Large intestine (tissue), 3 donors: ENCODE results near the gene FHOD3. TPM values are rescaled to one million over a fixed set of nuclear protein-coding genes. Genes with fewer than 3 reads are reported as not detected.
A peak's percentile ranks its signal among the peaks of the same experiment; 100 is the strongest.

Experiments
- DNase-seq, 2 donors: peaks; one replicate each; pipeline versions ENCODE4 v3.0.0 to v3.0.0-alpha.2; 2013
- H3K27ac ChIP-seq: one replicate; pipeline ENCODE4 v1.5.1; 2013; ENCODE audit warnings: low read length
- H3K27me3 ChIP-seq: 2 replicates; pipeline ENCODE4 v1.6.1; 2013; ENCODE audit warnings: low read length; ENCODE audit not compliant: control insufficient read depth, insufficient read depth
- H3K36me3 ChIP-seq: 2 replicates; pipeline ENCODE4 v1.6.1; 2013; ENCODE audit warnings: low read length; ENCODE audit not compliant: control insufficient read depth, insufficient read depth
- H3K4me1 ChIP-seq: one replicate; pipeline ENCODE4 v1.6.1; 2013; ENCODE audit warnings: low read length; ENCODE audit not compliant: control insufficient read depth, insufficient read depth
- H3K4me3 ChIP-seq: one replicate; pipeline ENCODE4 v1.5.1; 2013; ENCODE audit warnings: low read length
- H3K9me3 ChIP-seq: one replicate; pipeline ENCODE4 v1.6.1; 2013; ENCODE audit warnings: mild to moderate bottlenecking, low read depth, low read length, moderate library complexity; ENCODE audit not compliant: control insufficient read depth
- WGBS: methylation state at CpG from one replicate; pipeline ENCODE4 v1.1.5; 2013; ENCODE audit warnings: low lambda C conversion rate; ENCODE audit not compliant: insufficient coverage; 5-methylcytosine and 5-hydroxymethylcytosine counted together
- polyA plus RNA-seq: library from polyadenylated mRNA; unstranded; fragments of 120-200 nt; gene quantifications from one replicate; pipeline ENCODE4 v1.2.1, GENCODE V29; 2013

The FHOD3 gene
- polyA plus RNA-seq, 1 donor: 10.5 TPM

GRCh38 chr18:36273347-36273746 is 24.2 kb upstream of the FHOD3 start:
- WGBS: 100% methylated on average over 1 of the region's 8 CpGs
- peaks cover 2% of the 10 kb centered on the region for H3K27me3 ChIP-seq

GRCh38 chr18:36274083-36274715 is 23.3 kb upstream of the FHOD3 start:
- Histone ChIP-seq H3K36me3 (no peaks in the 10 kb centered on the region), H3K4me3 (no peak overlapping the region), H3K27ac (no peak overlapping the region), H3K27me3 (peaks cover 7% of the 10 kb centered on the region), H3K9me3 (peaks cover 3% of the 10 kb centered on the region), H3K4me1 (no peaks in the 10 kb centered on the region)
- WGBS: no CpG with 5 or more reads among the region's 8 CpGs
- DNase-seq: no peak

More at GRCh38 chr18:36273347-36273746, 24.2 kb upstream of the FHOD3 start:
- H3K27ac ChIP-seq: no peak overlapping the region
- H3K36me3 ChIP-seq: no peaks in the 10 kb centered on the region
- H3K4me3 ChIP-seq: no peak overlapping the region
- peaks cover 3% of the 10 kb centered on the region for H3K9me3 ChIP-seq
- H3K4me1 ChIP-seq: no peaks in the 10 kb centered on the region
- DNase-seq: no peak

GRCh38 chr18:36275561-36275960 is 22.0 kb upstream of the FHOD3 start:
- DNase-seq: no peak
- WGBS: 100% methylated on average over 1 of the region's 1 CpG
- peaks cover 7% of the 10 kb centered on the region for H3K27me3 ChIP-seq

GRCh38 chr18:36279001-36279400 is 18.5 kb upstream of the FHOD3 start:
- H3K4me3 ChIP-seq: no peak overlapping the region
- WGBS: no CpG with 5 or more reads among the region's 3 CpGs
- H3K36me3 ChIP-seq: no peaks in the 10 kb centered on the region

More at GRCh38 chr18:36275561-36275960, 22.0 kb upstream of the FHOD3 start:
- Histone ChIP-seq H3K4me3 (no peak overlapping the region), H3K4me1 (no peaks in the 10 kb centered on the region), H3K9me3 (peaks cover 3% of the 10 kb centered on the region), H3K27ac (no peak overlapping the region), H3K36me3 (no peaks in the 10 kb centered on the region)

GRCh38 chr18:36281936-36282335 is 15.6 kb upstream of the FHOD3 start:
- Histone ChIP-seq H3K4me1 (no peaks in the 10 kb centered on the region), H3K36me3 (no peaks in the 10 kb centered on the region), H3K4me3 (no peak overlapping the region), H3K9me3 (no peaks in the 10 kb centered on the region), H3K27me3 (peaks cover 16% of the 10 kb centered on the region), H3K27ac (no peak overlapping the region)
- no peak for DNase-seq
- no CpG with 5 or more reads among the region's 3 CpGs for WGBS

More at GRCh38 chr18:36279001-36279400, 18.5 kb upstream of the FHOD3 start:
- Histone ChIP-seq H3K27ac (no peak overlapping the region), H3K4me1 (no peaks in the 10 kb centered on the region), H3K9me3 (no peaks in the 10 kb centered on the region), H3K27me3 (peaks cover 14% of the 10 kb centered on the region)
- DNase-seq: no peak

- Histone ChIP-seq H3K4me1 (no peaks in the 10 kb centered on the region), H3K9me3 (no peaks in the 10 kb centered on the region), H3K27ac (no peak overlapping the region), H3K27me3 (peaks cover 16% of the 10 kb centered on the region), H3K36me3 (no peaks in the 10 kb centered on the region), H3K4me3 (no peak overlapping the region)
- DNase-seq: no peak
- no CpG with 5 or more reads among the region's 6 CpGs for WGBS
Measured at GRCh38 chr18:36283448-36283847, 14.1 kb upstream of the FHOD3 start.

- H3K9me3 ChIP-seq: no peaks in the 10 kb centered on the region
- no peak overlapping the region for H3K27ac ChIP-seq
- H3K27me3 ChIP-seq: peaks cover 11% of the 10 kb centered on the region
- H3K4me1 ChIP-seq: no peaks in the 10 kb centered on the region
- no peaks in the 10 kb centered on the region for H3K36me3 ChIP-seq
- no CpG with 5 or more reads among the region's 4 CpGs for WGBS
- no peak overlapping the region for H3K4me3 ChIP-seq
- DNase-seq: no peak
Measured at GRCh38 chr18:36284268-36284667, 13.2 kb upstream of the FHOD3 start.

GRCh38 chr18:36284671-36285295 is 12.7 kb upstream of the FHOD3 start:
- WGBS: 40% methylated on average over 2 of the region's 6 CpGs
- H3K9me3 ChIP-seq: no peaks in the 10 kb centered on the region
- DNase-seq: peak in 1 of 2 donors; percentile 36
- H3K36me3 ChIP-seq: no peaks in the 10 kb centered on the region
- peaks cover 11% of the 10 kb centered on the region for H3K27me3 ChIP-seq
- no peaks in the 10 kb centered on the region for H3K4me1 ChIP-seq
- H3K4me3 ChIP-seq: no peak overlapping the region
- no peak overlapping the region for H3K27ac ChIP-seq

- WGBS: no CpG with 5 or more reads among the region's 2 CpGs
- H3K27me3 ChIP-seq: peaks cover 6% of the 10 kb centered on the region
- H3K4me1 ChIP-seq: no peaks in the 10 kb centered on the region
- H3K27ac ChIP-seq: no peak overlapping the region
- DNase-seq: no peak
- no peaks in the 10 kb centered on the region for H3K36me3 ChIP-seq
- no peak overlapping the region for H3K4me3 ChIP-seq
- H3K9me3 ChIP-seq: no peaks in the 10 kb centered on the region
Measured at GRCh38 chr18:36287653-36288052, 9.9 kb upstream of the FHOD3 start.

GRCh38 chr18:36288689-36289088 is 8.8 kb upstream of the FHOD3 start:
- Histone ChIP-seq H3K36me3 (no peaks in the 10 kb centered on the region), H3K27ac (no peak overlapping the region), H3K4me3 (no peak overlapping the region), H3K4me1 (no peaks in the 10 kb centered on the region), H3K27me3 (peaks cover 6% of the 10 kb centered on the region), H3K9me3 (no peaks in the 10 kb centered on the region)
- DNase-seq: no peak

GRCh38 chr18:36294031-36294430 is 3.5 kb upstream of the FHOD3 start:
- peaks cover 48% of the 10 kb centered on the region for H3K27me3 ChIP-seq
- no peak for DNase-seq
- no peaks in the 10 kb centered on the region for H3K36me3 ChIP-seq
- H3K4me1 ChIP-seq: no peaks in the 10 kb centered on the region
- no peak overlapping the region for H3K4me3 ChIP-seq
- no peaks in the 10 kb centered on the region for H3K9me3 ChIP-seq
- H3K27ac ChIP-seq: no peak overlapping the region
- no CpG with 5 or more reads among the region's 1 CpG for WGBS
